H9 (cell line): ENCODE measurements around the gene ADRB1. TPM values are rescaled to one million over a fixed set of nuclear protein-coding genes. Genes with fewer than 3 reads are reported as not detected.

Experiments
- DNase-seq: peaks from one replicate; pipeline ENCODE4 v3.0.0-alpha.2; 2017
- H2AFZ ChIP-seq: one replicate; pipeline ENCODE4 v1.6.1; 2013; ENCODE audit warnings: mild to moderate bottlenecking, low read length, control low read depth, moderate library complexity
- H2AK5ac ChIP-seq: 2 replicates; pipeline ENCODE4 v1.6.1; 2013; ENCODE audit warnings: low read length, control low read depth, mixed read lengths; ENCODE audit not compliant: insufficient read length
- H2BK120ac ChIP-seq: one replicate; pipeline ENCODE4 v1.6.1; 2013; ENCODE audit warnings: low read depth, mild to moderate bottlenecking, low read length, control low read depth, inconsistent platforms; ENCODE audit not compliant: poor library complexity, severe bottlenecking
- H2BK12ac ChIP-seq: 2 replicates; pipeline ENCODE4 v1.6.1; 2013; ENCODE audit warnings: low read length, control low read depth, mixed read lengths, low read depth; ENCODE audit not compliant: insufficient read length
- H2BK15ac ChIP-seq: 2 replicates; pipeline ENCODE4 v1.6.1; 2013; ENCODE audit warnings: low read depth, low read length, control low read depth
- H2BK20ac ChIP-seq: one replicate; pipeline ENCODE4 v1.6.1; 2013; ENCODE audit warnings: low read depth, mild to moderate bottlenecking, low read length, control low read depth, inconsistent platforms; ENCODE audit not compliant: poor library complexity, severe bottlenecking
- H2BK5ac ChIP-seq: 2 replicates; pipeline ENCODE4 v1.6.1; 2013; ENCODE audit warnings: low read length, control low read depth, mixed read lengths; ENCODE audit not compliant: insufficient read length
- H3K14ac ChIP-seq: 2 replicates; pipeline ENCODE4 v1.6.1; 2013; ENCODE audit warnings: low read length, control low read depth; ENCODE audit not compliant: insufficient read depth
- H3K18ac ChIP-seq: 2 replicates; pipeline ENCODE4 v1.6.1; 2013; ENCODE audit warnings: low read depth, mild to moderate bottlenecking, mixed read lengths, low read length, control low read depth; ENCODE audit not compliant: insufficient read length
- H3K23ac ChIP-seq: 2 replicates; pipeline ENCODE4 v1.6.1; 2013; ENCODE audit warnings: low read length, control low read depth, mixed read lengths, low read depth; ENCODE audit not compliant: insufficient read length
- H3K23me2 ChIP-seq: 2 replicates; pipeline ENCODE4 v1.6.1; 2013; ENCODE audit warnings: low read depth, mild to moderate bottlenecking, mixed read lengths, low read length, control low read depth; ENCODE audit not compliant: insufficient read length, poor library complexity, severe bottlenecking
- H3K27ac ChIP-seq: 2 replicates; pipeline ENCODE4 v1.5.1; 2013; ENCODE audit warnings: low read length, control low read depth, mixed read lengths, low read depth; ENCODE audit not compliant: insufficient read length
- H3K27me3 ChIP-seq: 2 replicates; pipeline ENCODE4 v1.6.1; 2013; ENCODE audit warnings: low read length, control low read depth, inconsistent platforms; ENCODE audit not compliant: insufficient read depth
- H3K4ac ChIP-seq: 2 replicates; pipeline ENCODE4 v1.6.1; 2013; ENCODE audit warnings: low read depth, mild to moderate bottlenecking, control low read depth, inconsistent platforms, low read length, moderate library complexity
- H3K4me1 ChIP-seq: 2 replicates; pipeline ENCODE4 v1.6.1; 2013; ENCODE audit warnings: low read length, control low read depth, inconsistent platforms; ENCODE audit not compliant: insufficient read depth
- H3K4me2 ChIP-seq: 2 replicates; pipeline ENCODE4 v1.6.1; 2013; ENCODE audit warnings: low read length, control low read depth, mixed read lengths; ENCODE audit not compliant: insufficient read length, insufficient read depth
- H3K56ac ChIP-seq: 2 replicates; pipeline ENCODE4 v1.6.1; 2013; ENCODE audit warnings: low read depth, mild to moderate bottlenecking, mixed read lengths, low read length, control low read depth; ENCODE audit not compliant: insufficient read length
- H3K79me1 ChIP-seq: 2 replicates; pipeline ENCODE4 v1.6.1; 2013; ENCODE audit warnings: low read depth, mild to moderate bottlenecking, moderate library complexity, low read length, control low read depth, inconsistent platforms; ENCODE audit not compliant: insufficient read depth, poor library complexity, severe bottlenecking
- H3K79me2 ChIP-seq: 2 replicates; pipeline ENCODE4 v1.6.1; 2013; ENCODE audit warnings: low read length, control low read depth, inconsistent platforms; ENCODE audit not compliant: insufficient read depth
- H3K9ac ChIP-seq: 2 replicates; pipeline ENCODE4 v1.6.1; 2013; ENCODE audit warnings: low read length, control low read depth, mixed read lengths; ENCODE audit not compliant: insufficient read length; ENCODE audit errors: extremely low read depth
- H3K9me3 ChIP-seq: one replicate; pipeline ENCODE4 v1.6.1; 2013; ENCODE audit warnings: low read depth, low read length, inconsistent platforms; ENCODE audit not compliant: control insufficient read depth
- H3T11ph ChIP-seq: one replicate; pipeline ENCODE4 v1.6.1; 2013; ENCODE audit warnings: mild to moderate bottlenecking, low read length, control low read depth, inconsistent platforms
- H4K20me1 ChIP-seq: one replicate; pipeline ENCODE4 v1.6.1; 2013; ENCODE audit not compliant: control insufficient read depth, insufficient read length, insufficient read depth
- H4K5ac ChIP-seq: 2 replicates; pipeline ENCODE4 v1.6.1; 2013; ENCODE audit warnings: low read depth, mild to moderate bottlenecking, mixed read lengths, low read length, control low read depth; ENCODE audit not compliant: insufficient read length
- H4K8ac ChIP-seq: replicated peaks from 2 replicates; pipeline ENCODE4 v1.6.1; 2013; ENCODE audit warnings: low read length, control low read depth, mixed read lengths, low read depth; ENCODE audit not compliant: insufficient read length
- H4K91ac ChIP-seq: 2 replicates; pipeline ENCODE4 v1.6.1; 2013; ENCODE audit warnings: low read depth, mild to moderate bottlenecking, moderate library complexity, mixed read lengths, low read length, control low read depth; ENCODE audit not compliant: insufficient read length
- H3K27ac Mint-ChIP-seq, 3 experiments: 2 replicates in 2 of 3; 3 replicates in 1 of 3; pipeline ENCODE4 v1.8.0; 2020 to 2021; ENCODE audit warnings: mixed read lengths in 3 of 3, mild to moderate bottlenecking in 1 of 3, moderate library complexity in 1 of 3
- H3K27me3 Mint-ChIP-seq: 2 replicates; pipeline ENCODE4 v1.8.0; 2021; ENCODE audit warnings: low read depth, mild to moderate bottlenecking, moderate library complexity, mixed read lengths
- H3K36me3 Mint-ChIP-seq, 3 experiments: 2 replicates in 2 of 3; 3 replicates in 1 of 3; pipeline ENCODE4 v1.8.0; 2020 to 2021; ENCODE audit warnings: low read depth in 3 of 3, mixed read lengths in 3 of 3; ENCODE audit not compliant: insufficient read depth in 1 of 3
- H3K4me1 Mint-ChIP-seq, 2 experiments: 2 replicates each; pipeline ENCODE4 v1.8.0; 2020; ENCODE audit warnings: mixed read lengths in 2 of 2
- H3K4me3 Mint-ChIP-seq, 2 experiments: 2 replicates in 1 of 2; 3 replicates in 1 of 2; pipeline ENCODE4 v1.8.0; 2020 to 2021; ENCODE audit warnings: mild to moderate bottlenecking in 2 of 2, mixed read lengths in 2 of 2, moderate library complexity in 1 of 2
- H3K9me3 Mint-ChIP-seq, 2 experiments: 2 replicates in 1 of 2; 3 replicates in 1 of 2; pipeline ENCODE4 v1.8.0; 2020; ENCODE audit warnings: mild to moderate bottlenecking in 2 of 2, mixed read lengths in 2 of 2, moderate library complexity in 1 of 2
- WGBS: extraction: QIAGEN DNeasy Blood & Tissue Kit; methylation state at CpG from one replicate; pipeline ENCODE4 v1.1.7; 2013; ENCODE audit warnings: missing lambda C conversion rate, low lambda C conversion rate, mixed read lengths; ENCODE audit not compliant: insufficient read length; ENCODE audit errors: extremely low coverage; 5-methylcytosine and 5-hydroxymethylcytosine counted together
- total RNA-seq: library from RNA; stranded (reverse); gene quantifications from 2 replicates; pipeline ENCODE4 v1.2.1, GENCODE V29; 2021
- TF ChIP-seq, protein P1 (sequence below): fragments of 200-600 bp; sonication (generic); conservative IDR thresholded peaks from 3 replicates; pipeline ENCODE4 v1.8.0; 2021; ENCODE audit warnings: antibody characterized with exemption, mild to moderate bottlenecking

ADRB1 gene
- total RNA-seq, 1 experiment from 2014 or later, result 0.13 TPM

GRCh38 chr10:114065049-114065435 lies 21.4 kb downstream of the ADRB1 start:
- H4K20me1 ChIP-seq, result no peaks in the 10 kb centered on the region
- H2AFZ ChIP-seq, result no peak overlapping the region
- H2BK12ac ChIP-seq, result no peak overlapping the region
- H3K23me2 ChIP-seq, result no peaks in the 10 kb centered on the region
- no peak overlapping the region for H3K4ac ChIP-seq
- H3K36me3 Mint-ChIP-seq, result no peaks in the 10 kb centered on the region
- no peaks in the 10 kb centered on the region for H3K79me1 ChIP-seq
- no peak overlapping the region for H2AK5ac ChIP-seq
- H3K27me3 Mint-ChIP-seq, result peaks cover 8% of the 10 kb centered on the region
- H2BK15ac ChIP-seq, result no peak overlapping the region
- H3K9me3 Mint-ChIP-seq, result no peaks in the 10 kb centered on the region
- DNase-seq, result no peak
- no peak overlapping the region for H3K56ac ChIP-seq
- no peak overlapping the region for H3K14ac ChIP-seq
- H3K4me1 Mint-ChIP-seq, result peaks cover 11 to 18% of the 10 kb centered on the region in 2 experiments
- H3T11ph ChIP-seq, result no peak overlapping the region
- no peak overlapping the region for H4K5ac ChIP-seq
- H3K4me3 Mint-ChIP-seq, result no peak overlapping the region
- H3K27ac Mint-ChIP-seq, result no peak overlapping the region
- H3K9me3 ChIP-seq, result no peaks in the 10 kb centered on the region
- no peak overlapping the region for H3K27ac ChIP-seq
- no peak overlapping the region for H4K91ac ChIP-seq
- WGBS, result no CpG with 5 or more reads among the region's 3 CpGs
- no peaks in the 10 kb centered on the region for H3K27me3 ChIP-seq
- no peak overlapping the region for H4K8ac ChIP-seq
- H3K4me2 ChIP-seq, result no peak overlapping the region
- H3K4me1 ChIP-seq, result no peaks in the 10 kb centered on the region; the same call in 1 of the 2 replicates
- H3K18ac ChIP-seq, result no peak overlapping the region
- H3K9ac ChIP-seq, result no peak overlapping the region
- no peak overlapping the region for H2BK120ac ChIP-seq
- TF ChIP-seq, protein P1, sequence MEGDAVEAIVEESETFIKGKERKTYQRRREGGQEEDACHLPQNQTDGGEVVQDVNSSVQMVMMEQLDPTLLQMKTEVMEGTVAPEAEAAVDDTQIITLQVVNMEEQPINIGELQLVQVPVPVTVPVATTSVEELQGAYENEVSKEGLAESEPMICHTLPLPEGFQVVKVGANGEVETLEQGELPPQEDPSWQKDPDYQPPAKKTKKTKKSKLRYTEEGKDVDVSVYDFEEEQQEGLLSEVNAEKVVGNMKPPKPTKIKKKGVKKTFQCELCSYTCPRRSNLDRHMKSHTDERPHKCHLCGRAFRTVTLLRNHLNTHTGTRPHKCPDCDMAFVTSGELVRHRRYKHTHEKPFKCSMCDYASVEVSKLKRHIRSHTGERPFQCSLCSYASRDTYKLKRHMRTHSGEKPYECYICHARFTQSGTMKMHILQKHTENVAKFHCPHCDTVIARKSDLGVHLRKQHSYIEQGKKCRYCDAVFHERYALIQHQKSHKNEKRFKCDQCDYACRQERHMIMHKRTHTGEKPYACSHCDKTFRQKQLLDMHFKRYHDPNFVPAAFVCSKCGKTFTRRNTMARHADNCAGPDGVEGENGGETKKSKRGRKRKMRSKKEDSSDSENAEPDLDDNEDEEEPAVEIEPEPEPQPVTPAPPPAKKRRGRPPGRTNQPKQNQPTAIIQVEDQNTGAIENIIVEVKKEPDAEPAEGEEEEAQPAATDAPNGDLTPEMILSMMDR, result no peak
- no peaks in the 10 kb centered on the region for H3K79me2 ChIP-seq
- H2BK5ac ChIP-seq, result no peak overlapping the region
- H2BK20ac ChIP-seq, result no peak overlapping the region
- H3K23ac ChIP-seq, result no peak overlapping the region
